Islet of Langerhans (tissue), 1 donor: ENCODE measurements around the gene TWSG1.
"Not testable (repeated sequence)": the region's sequence is repeated elsewhere in the genome, so short reads cannot be mapped to it uniquely, and the experiment has no call there.

ENCODE experiments used
- FAIRE-seq: peaks from one replicate; lab custom pipeline; 2011; peaks lifted over from hg19 to GRCh38; lab: Jason Lieb, UNC

The TWSG1 gene

GRCh38 chr18:9335697-9336045, 1.1 kb downstream of the TWSG1 start:
- no peak for FAIRE-seq

- FAIRE-seq, result no peak
Measured at GRCh38 chr18:9336827-9337226, 2.3 kb downstream of the TWSG1 start.

GRCh38 chr18:9337873-9338272, 3.3 kb downstream of the TWSG1 start:
- FAIRE-seq, result no peak

GRCh38 chr18:9340472-9340871, 5.9 kb downstream of the TWSG1 start:
- FAIRE-seq, result no peak

- FAIRE-seq, result no peak
Measured at GRCh38 chr18:9343577-9343976, 9.0 kb downstream of the TWSG1 start.

GRCh38 chr18:9346775-9347174, 12.2 kb downstream of the TWSG1 start:
- no peak for FAIRE-seq

GRCh38 chr18:9348079-9348671, 13.6 kb downstream of the TWSG1 start:
- FAIRE-seq, result no peak

GRCh38 chr18:9348766-9349165, 14.2 kb downstream of the TWSG1 start:
- FAIRE-seq, result no peak

- no peak for FAIRE-seq
Measured at GRCh38 chr18:9353596-9353995, 19.0 kb downstream of the TWSG1 start.

- no peak for FAIRE-seq
Measured at GRCh38 chr18:9354256-9354655, 19.7 kb downstream of the TWSG1 start.

GRCh38 chr18:9356976-9357375, 22.4 kb downstream of the TWSG1 start:
- no peak for FAIRE-seq

- no peak for FAIRE-seq
Measured at GRCh38 chr18:9359796-9360195, 25.2 kb downstream of the TWSG1 start.

GRCh38 chr18:9361191-9361590, 26.6 kb downstream of the TWSG1 start:
- no peak for FAIRE-seq

- FAIRE-seq, result no peak
Measured at GRCh38 chr18:9362869-9363268, 28.3 kb downstream of the TWSG1 start.

- no peak for FAIRE-seq
Measured at GRCh38 chr18:9364242-9364641, 29.7 kb downstream of the TWSG1 start.

- FAIRE-seq, result no peak
Measured at GRCh38 chr18:9365406-9365805, 30.8 kb downstream of the TWSG1 start.

GRCh38 chr18:9366126-9366714, 31.6 kb downstream of the TWSG1 start:
- no peak for FAIRE-seq

GRCh38 chr18:9373254-9373653, 38.7 kb downstream of the TWSG1 start:
- not testable (repeated sequence) for FAIRE-seq

- FAIRE-seq, result no peak
Measured at GRCh38 chr18:9379118-9379517, 44.5 kb downstream of the TWSG1 start.

GRCh38 chr18:9380101-9380500, 45.5 kb downstream of the TWSG1 start:
- FAIRE-seq, result no peak

- FAIRE-seq, result no peak
Measured at GRCh38 chr18:9380621-9381395, 46.2 kb downstream of the TWSG1 start.

- FAIRE-seq, result no peak
Measured at GRCh38 chr18:9386879-9387278, 52.3 kb downstream of the TWSG1 start.

- FAIRE-seq, result no peak
Measured at GRCh38 chr18:9387891-9388290, 53.3 kb downstream of the TWSG1 start.

- FAIRE-seq, result no peak
Measured at GRCh38 chr18:9389706-9390105, 55.1 kb downstream of the TWSG1 start.
